ENCODE data around the gene GPC6. TPM values are rescaled to one million over a fixed set of nuclear protein-coding genes. Genes with fewer than 3 reads are reported as not detected.

Gene GPC6
- polyA plus RNA-seq, 1 donor from 2014 or later: 9.0 TPM

- TF ChIP-seq REST (IDR thresholded peaks at IDR 0.05; ENCODE audit: borderline replicate concordance): no peak
Observed at GRCh38 chr13:94114166-94114565, 887.6 kb downstream of the GPC6 start (continued).

GRCh38 chr13:94115054-94115453 lies 888.4 kb downstream of the GPC6 start:
- Histone ChIP-seq H3K4me3 (ENCODE audit: low read length) (no peak overlapping the region), H3F3A (ENCODE audit: insufficient read depth, low read length, poor library complexity, severe bottlenecking) (no peaks in the 10 kb centered on the region), H3K9me3 (ENCODE audit: low read length) (no peaks in the 10 kb centered on the region), H3K9ac (ENCODE audit: low read length) (no peak overlapping the region), H3K27me3 (ENCODE audit: insufficient read depth, low read depth, low read length) (no peaks in the 10 kb centered on the region), H4K20me1 (ENCODE audit: insufficient read depth) (no peaks in the 10 kb centered on the region), H3K9me2 (ENCODE audit: insufficient read depth, low read length) (no peaks in the 10 kb centered on the region), H3K27ac (ENCODE audit: low read length) (no peak overlapping the region), H3K4me2 (ENCODE audit: low read length) (no peak overlapping the region), H3K79me2 (replicated peaks; ENCODE audit: insufficient read depth, low read length) (no peaks in the 10 kb centered on the region), H3K36me3 (ENCODE audit: insufficient read depth, low read length) (no peaks in the 10 kb centered on the region), H2AFZ (ENCODE audit: low read depth, low read length) (no peak overlapping the region)
- TF ChIP-seq POLR2AphosphoS5 (IDR thresholded peaks at IDR 0.05) (no peak), MXI1 (conservative IDR thresholded peaks at IDR 0.05; ENCODE audit: poor library complexity, severe bottlenecking) (no peak), TAF1 (IDR thresholded peaks at IDR 0.05; ENCODE audit: low read depth) (no peak), CTCF (IDR thresholded peaks at IDR 0.05; ENCODE audit: poor library complexity, severe bottlenecking) (no peak), EP300 (conservative IDR thresholded peaks at IDR 0.05; ENCODE audit: poor library complexity, severe bottlenecking) (no peak), REST (IDR thresholded peaks at IDR 0.05; ENCODE audit: borderline replicate concordance) (no peak), RAD21 (conservative IDR thresholded peaks at IDR 0.05) (no peak), SMC3 (conservative IDR thresholded peaks at IDR 0.05; ENCODE audit: poor library complexity) (no peak), EZH2 (IDR thresholded peaks at IDR 0.05; ENCODE audit: borderline replicate concordance, insufficient read depth, low read length, poor library complexity, severe bottlenecking) (no peak)

All from neural cell (in vitro differentiated cells).